T-cell (primary cell): ENCODE results near the gene FAM83E. TPM values are rescaled to one million over a fixed set of nuclear protein-coding genes. Genes with fewer than 3 reads are reported as not detected.
"Not testable (repeated sequence)": the region's sequence is repeated elsewhere in the genome, so short reads cannot be mapped to it uniquely, and the experiment has no call there.

ENCODE experiments used
- ATAC-seq, 4 experiments: fragments of 200-7000 bp in 3 of 4; fragments of 150-1000 bp in 1 of 4; cut with Tn5 transposase; replicated peaks in 1 of 4; 1 replicate in 3 of 4; 2 replicates in 1 of 4; pipeline ENCODE4 v1.10.0; 2021; ENCODE audit warnings: moderate library complexity in 3 of 4, mild to moderate bottlenecking in 2 of 4, moderate number of reproducible peaks in 1 of 4
- CTCF ChIA-PET, 2 donors: fragments of 300-600 bp; sonication (Branson Sonifier 250); formaldehyde crosslinking; loops; one replicate each; lab custom pipeline; 2022; ENCODE audit warnings: antibody characterized with exemption in 2 of 2; lab: Charles Lee
- POLR2A ChIA-PET, 2 donors: fragments of 300-600 bp; sonication (Branson Sonifier 250); formaldehyde crosslinking; loops; one replicate each; lab custom pipeline; 2022; ENCODE audit warnings: antibody characterized with exemption in 2 of 2; lab: Charles Lee
- DNase-seq, 35 experiments: peaks; one replicate each; pipeline versions ENCODE4 v3.0.0 to v3.0.0-alpha.2; 2013 to 2023
- H3K27ac ChIP-seq: one replicate; pipeline ENCODE4 v1.5.1; 2013; ENCODE audit warnings: low read length
- H3K27me3 ChIP-seq, 2 experiments: replicated peaks in 1 of 2; 1 replicate in 1 of 2; 2 replicates in 1 of 2; pipeline versions ENCODE4 v1.6.1 to v1.7.0; 2013; ENCODE audit warnings: low read length in 1 of 2, mixed read lengths in 1 of 2; ENCODE audit not compliant: control insufficient read depth in 2 of 2, insufficient read depth in 2 of 2; ENCODE audit errors: extremely low read depth in 1 of 2
- H3K36me3 ChIP-seq, 2 donors: 1 replicate in 1 of 2; 2 replicates in 1 of 2; pipeline versions ENCODE4 v1.6.1 to v1.7.0; 2013; ENCODE audit warnings: low read length in 1 of 2; ENCODE audit not compliant: control insufficient read depth in 2 of 2, insufficient read depth in 1 of 2; ENCODE audit errors: extremely low read depth in 1 of 2
- H3K4me1 ChIP-seq, 2 experiments: 1 replicate in 1 of 2; 2 replicates in 1 of 2; pipeline versions ENCODE4 v1.6.1 to v1.7.0; 2013; ENCODE audit warnings: low read length in 2 of 2, mixed read lengths in 1 of 2; ENCODE audit not compliant: insufficient read depth in 2 of 2, control insufficient read depth in 1 of 2; ENCODE audit errors: extremely low read depth in 1 of 2
- H3K4me3 ChIP-seq, 2 donors: 1 replicate in 1 of 2; 2 replicates in 1 of 2; pipeline versions ENCODE4 v1.5.1 to v1.7.0; 2013; ENCODE audit warnings: mild to moderate bottlenecking in 2 of 2, low read length in 1 of 2, moderate library complexity in 1 of 2; ENCODE audit not compliant: control insufficient read depth in 1 of 2; ENCODE audit errors: extremely low read depth in 1 of 2
- H3K9me3 ChIP-seq: 2 replicates; pipeline ENCODE4 v1.7.0; 2013
- H3K27ac Mint-ChIP-seq, 2 donors: one replicate each; pipeline ENCODE4 v1.8.0; 2020 to 2021; ENCODE audit warnings: mild to moderate bottlenecking in 2 of 2, mixed read lengths in 2 of 2
- H3K27me3 Mint-ChIP-seq, 2 donors: one replicate each; pipeline ENCODE4 v1.8.0; 2021 to 2022; ENCODE audit warnings: mixed read lengths in 2 of 2
- H3K36me3 Mint-ChIP-seq: one replicate; pipeline ENCODE4 v1.8.0; 2021; ENCODE audit warnings: mixed read lengths
- H3K4me1 Mint-ChIP-seq, 3 donors: one replicate each; pipeline ENCODE4 v1.8.0; 2020 to 2022; ENCODE audit warnings: mixed read lengths in 3 of 3, mild to moderate bottlenecking in 1 of 3
- H3K4me3 Mint-ChIP-seq, 3 donors: one replicate each; pipeline ENCODE4 v1.8.0; 2020 to 2022; ENCODE audit warnings: mild to moderate bottlenecking in 3 of 3, mixed read lengths in 3 of 3, moderate library complexity in 3 of 3
- H3K9me3 Mint-ChIP-seq, 3 donors: one replicate each; pipeline ENCODE4 v1.8.0; 2020 to 2022; ENCODE audit warnings: mixed read lengths in 3 of 3
- WGBS: methylation state at CpG from one replicate; pipeline ENCODE4 v1.1.5; 2013; ENCODE audit warnings: missing lambda C conversion rate; ENCODE audit not compliant: insufficient coverage; 5-methylcytosine and 5-hydroxymethylcytosine counted together
- total RNA-seq, 35 experiments: library from RNA in 6 of 35; stranded (reverse) in 6 of 35; fragments of 120-200 nt in 1 of 35; gene quantifications; one replicate each; pipeline versions ENCODE4 v1.2.1 to v1.2.4 and lab custom pipeline; 2013 to 2026

The FAM83E gene
- total RNA-seq, 5 donors from 2014 or later (not counting 1 experiment from before 2014, with no cell fraction given): 2.3 to 3.0 (median 2.7) TPM; not detected in 1

DNA sequence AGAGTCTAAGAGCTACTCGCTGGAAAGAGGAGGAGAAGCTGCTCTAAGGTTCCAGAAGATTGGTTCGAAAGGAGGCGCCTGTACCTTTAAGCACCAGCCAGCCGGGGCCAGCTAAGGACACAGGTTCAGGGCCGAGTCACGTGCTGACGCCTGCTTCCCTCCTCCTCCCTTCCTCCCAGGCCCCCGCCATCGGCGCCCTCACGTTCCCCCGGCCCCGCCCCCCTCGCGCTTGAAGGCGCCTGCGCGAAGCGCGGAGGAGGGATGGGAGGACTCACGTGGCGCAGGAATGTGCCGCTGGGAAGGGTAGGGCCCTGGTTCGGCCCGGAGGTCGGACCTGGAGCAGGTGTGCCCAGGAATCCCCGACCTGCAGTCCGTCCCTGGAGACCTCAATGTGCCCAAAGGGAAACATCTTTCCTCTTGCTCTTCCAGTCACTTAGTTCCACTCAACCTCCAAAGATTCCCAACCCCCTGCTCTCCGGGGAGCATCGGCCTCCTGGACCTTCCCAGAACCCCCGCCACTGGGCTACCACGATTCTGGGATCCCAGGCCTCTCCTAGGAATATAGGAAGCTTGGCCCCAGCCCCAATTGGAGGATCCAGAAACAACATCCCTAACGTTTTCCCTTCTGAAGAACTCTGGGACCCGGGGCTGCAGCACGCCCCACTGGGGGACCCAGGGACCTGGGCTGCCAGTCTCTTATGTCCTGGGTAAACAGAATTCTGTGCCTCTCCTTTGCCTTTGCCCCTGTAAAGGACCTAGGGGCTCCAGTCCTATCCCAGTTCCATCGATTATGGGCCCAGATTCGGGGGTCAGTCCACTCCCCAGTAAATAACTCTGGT is 19.8 kb upstream of the FAM83E start:
- Mint-ChIP-seq H3K36me3 (peaks cover 12% of the 10 kb centered on the region), H3K27me3 (no peaks in the 10 kb centered on the region), H3K4me1 (peaks cover 54 to 58% (median 54%) of the 10 kb centered on the region in 3 donors), H3K4me3 (peak overlapping the region; percentile 78 to 99 (median 80)), H3K9me3 (no peaks in the 10 kb centered on the region), H3K27ac (peak overlapping the region; percentile 93 to 95)
- peaks cover 21 to 73% of the 10 kb centered on the region in 2 experiments for H3K4me1 ChIP-seq
- peak overlapping the region; percentile 57 to 65 for H3K4me3 ChIP-seq
- peak overlapping the region; percentile 85 for H3K27ac ChIP-seq
- ATAC-seq: peak; percentile 18 to 21 (median 20)
- ChIA-PET CTCF (interaction anchor here in 1 of 2 donors (0.6 to 1.1 kb wide), 2 partner anchors 15 to 26 kb away, joined by 3 read pairs; partner anchors contain the start of gene SPHK2), POLR2A (interaction anchor here in 1 of 2 donors (0.5 to 0.6 kb wide), 2 partner anchors 311 to 358 kb away, joined by 3 read pairs; partner anchors contain the start of gene GYS1)
- peak; percentile 79 to 94 (median 86) for DNase-seq
- H3K27me3 ChIP-seq: peaks cover 0 to 4% of the 10 kb centered on the region in 2 experiments
- no peaks in the 10 kb centered on the region for H3K9me3 ChIP-seq
- WGBS: 13% methylated on average over 17 of the region's 37 CpGs
- H3K36me3 ChIP-seq: peaks cover 15 to 38% of the 10 kb centered on the region in 2 donors

DNA sequence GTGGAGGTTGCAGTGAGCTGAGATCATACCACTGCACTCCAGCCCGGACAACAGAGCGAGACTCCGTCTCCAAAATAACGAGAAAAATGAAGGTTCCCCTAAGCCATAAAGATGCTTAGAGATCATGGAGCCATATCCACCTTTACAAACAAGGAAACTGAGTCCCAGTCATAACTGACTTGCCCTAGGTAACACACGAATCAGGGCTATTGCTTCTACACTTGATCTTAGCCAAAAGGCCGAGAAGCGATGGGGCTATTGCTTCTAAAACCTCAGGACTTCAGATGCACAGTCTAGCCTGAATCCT is 19.1 kb upstream of the FAM83E start:
- H3K4me3 Mint-ChIP-seq: peak overlapping the region; percentile 78 to 99 (median 80)
- peak overlapping the region; percentile 85 for H3K27ac ChIP-seq
- H3K36me3 Mint-ChIP-seq: peaks cover 13% of the 10 kb centered on the region
- H3K9me3 ChIP-seq: no peaks in the 10 kb centered on the region
- no peaks in the 10 kb centered on the region for H3K9me3 Mint-ChIP-seq
- ChIA-PET POLR2A (interaction anchor here in 1 of 2 donors (0.6 kb wide), 1 partner anchor 359 kb away, joined by 3 read pairs; the partner anchor contains the start of gene GYS1), CTCF (interaction anchor here in 1 of 2 donors (1.1 kb wide), 1 partner anchor 25 kb away, joined by 3 read pairs; no protein-coding TSS in a partner anchor)
- 64% methylated on average over 6 of the region's 7 CpGs for WGBS
- peaks cover 50 to 53% (median 51%) of the 10 kb centered on the region in 3 donors for H3K4me1 Mint-ChIP-seq
- H3K27me3 ChIP-seq: peaks cover 0 to 2% of the 10 kb centered on the region in 2 experiments
- no peak for ATAC-seq
- H3K27me3 Mint-ChIP-seq: no peaks in the 10 kb centered on the region
- H3K4me3 ChIP-seq: peak overlapping the region; percentile 45 to 57
- H3K27ac Mint-ChIP-seq: peak overlapping the region; percentile 93 to 95
- peaks cover 21 to 45% of the 10 kb centered on the region in 2 donors for H3K36me3 ChIP-seq
- peaks cover 21 to 67% of the 10 kb centered on the region in 2 experiments for H3K4me1 ChIP-seq
- DNase-seq: no peak

DNA sequence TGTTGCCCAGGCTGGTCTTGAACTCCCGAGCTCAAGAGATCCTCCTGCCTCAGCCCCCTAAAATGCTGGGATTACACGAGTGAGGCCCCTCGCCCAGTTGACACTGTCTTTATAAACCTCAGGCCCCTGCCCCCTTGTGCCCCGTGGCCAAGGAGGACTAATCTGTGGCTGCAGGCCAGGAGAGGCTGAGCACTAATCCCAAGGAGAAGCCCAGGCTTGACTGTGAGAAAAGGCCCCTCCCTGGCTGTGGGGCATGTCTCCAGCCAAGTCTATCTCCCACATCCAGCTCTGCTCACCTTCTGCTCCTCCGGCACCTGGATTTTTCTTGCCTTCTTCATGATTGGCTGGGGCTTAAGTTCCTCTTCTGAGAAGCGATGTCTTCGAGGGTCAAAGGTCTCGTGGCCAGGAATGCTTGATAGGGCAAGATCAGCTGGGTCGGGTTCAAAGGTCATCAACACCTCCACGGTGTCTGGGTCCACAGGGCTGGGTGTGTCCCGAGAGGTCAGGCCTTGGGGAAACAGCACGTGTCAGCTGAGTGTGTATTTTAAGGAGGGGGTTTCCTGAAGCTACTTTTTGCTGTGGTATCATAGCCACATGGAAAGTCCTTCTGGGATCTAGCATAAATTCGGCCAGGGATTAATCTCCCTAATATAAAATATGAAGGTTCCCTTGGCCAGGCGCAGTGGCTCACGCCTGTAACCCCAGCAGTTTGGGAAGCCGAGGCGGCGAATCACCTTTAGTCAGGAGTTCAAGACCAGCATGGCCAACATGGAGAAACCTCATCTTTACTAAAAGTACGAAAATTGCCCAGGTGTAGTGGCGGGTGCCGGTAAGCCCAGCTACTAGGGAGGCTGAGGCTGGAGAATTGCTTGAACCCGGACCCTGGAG is 18.5 kb upstream of the FAM83E start:
- peak overlapping the region; percentile 93 to 95 for H3K27ac Mint-ChIP-seq
- H3K36me3 Mint-ChIP-seq: peaks cover 13% of the 10 kb centered on the region
- H3K4me3 Mint-ChIP-seq: peak overlapping the region in 2 of 3 donors; percentile 80 to 99
- H3K4me3 ChIP-seq: peak overlapping the region; percentile 45 to 57
- ChIA-PET CTCF (interaction anchor here in 1 of 2 donors (0.6 to 1.1 kb wide), 3 partner anchors 8 to 29 kb away, joined by 3 to 5 read pairs (median 5); no protein-coding TSS in a partner anchor), POLR2A (interaction anchor here (0.5 to 0.6 kb wide), 3 partner anchors 17 to 360 kb away, joined by 3 to 7 read pairs (median 3); partner anchors contain the start of genes FGF21 (in 1 of the 2) and GYS1 (in 1 of the 2))
- 85% methylated on average over 8 of the region's 22 CpGs for WGBS
- peak overlapping the region; percentile 85 for H3K27ac ChIP-seq
- peaks cover 19 to 61% of the 10 kb centered on the region in 2 experiments for H3K4me1 ChIP-seq
- H3K9me3 ChIP-seq: no peaks in the 10 kb centered on the region
- H3K36me3 ChIP-seq: peaks cover 26 to 45% of the 10 kb centered on the region in 2 donors
- peaks cover 44 to 51% (median 45%) of the 10 kb centered on the region in 3 donors for H3K4me1 Mint-ChIP-seq
- DNase-seq: no peak
- H3K27me3 Mint-ChIP-seq: no peaks in the 10 kb centered on the region
- no peaks in the 10 kb centered on the region for H3K27me3 ChIP-seq
- ATAC-seq: no peak
- H3K9me3 Mint-ChIP-seq: no peaks in the 10 kb centered on the region

DNA sequence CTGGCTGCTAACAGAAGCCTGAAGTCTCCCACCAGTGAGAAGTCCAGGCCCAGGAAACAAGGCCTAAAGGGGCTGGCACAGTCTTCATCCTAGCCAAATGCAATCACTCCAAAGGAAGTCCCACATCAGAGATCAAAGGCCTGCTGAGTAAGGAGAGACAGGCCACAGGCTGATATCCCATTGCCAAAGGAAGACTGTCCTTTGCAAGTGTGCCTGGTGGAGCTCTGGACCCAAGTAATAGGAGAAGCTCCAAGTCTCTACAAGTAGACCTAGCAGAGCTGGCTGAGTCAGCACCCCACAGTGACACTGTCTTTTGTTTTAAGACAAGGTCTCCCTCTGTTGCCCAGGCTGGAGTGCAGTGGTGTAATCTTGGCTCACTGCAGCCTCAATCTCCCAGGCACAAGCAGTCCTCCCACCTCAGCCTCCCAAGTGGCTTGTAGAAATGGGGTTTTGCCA is 17.8 kb upstream of the FAM83E start:
- ATAC-seq: no peak
- H3K4me1 Mint-ChIP-seq: peaks cover 37 to 48% (median 40%) of the 10 kb centered on the region in 3 donors
- H3K4me1 ChIP-seq: peaks cover 18 to 59% of the 10 kb centered on the region in 2 experiments

DNA sequence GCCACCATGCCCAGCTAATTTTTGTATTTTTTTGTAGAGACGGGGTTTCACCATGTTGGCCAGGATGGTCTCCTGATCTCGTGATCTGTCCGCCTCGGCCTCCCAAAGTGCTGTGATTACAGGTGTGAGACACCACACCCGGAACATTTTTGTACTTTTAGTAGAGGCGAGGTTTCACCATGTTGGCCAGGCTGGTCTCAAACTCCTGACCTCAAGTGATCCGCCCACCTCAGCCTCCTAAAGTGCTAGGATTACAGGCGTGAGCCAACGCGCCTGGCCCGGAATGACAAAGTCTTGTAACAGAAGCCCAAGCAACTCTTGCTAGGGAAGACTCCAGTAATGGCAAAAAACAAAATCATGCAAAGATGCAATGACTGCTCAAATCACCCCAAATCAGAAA is 17.4 kb upstream of the FAM83E start:
- H3K27ac ChIP-seq, H3K27me3 Mint-ChIP-seq, H3K27me3 ChIP-seq, DNase-seq, ATAC-seq, H3K4me3 ChIP-seq, POLR2A ChIA-PET, H3K9me3 ChIP-seq, H3K9me3 Mint-ChIP-seq: not testable (repeated sequence)
- H3K4me1 Mint-ChIP-seq: peaks cover 36 to 48% (median 42%) of the 10 kb centered on the region in 3 donors
- H3K27ac Mint-ChIP-seq: peak overlapping the region; percentile 72 to 95
- peaks cover 13% of the 10 kb centered on the region for H3K36me3 Mint-ChIP-seq
- peaks cover 18 to 63% of the 10 kb centered on the region in 2 experiments for H3K4me1 ChIP-seq
- CTCF ChIA-PET: interaction anchor here in 1 of 2 donors (0.6 to 0.9 kb wide), 2 partner anchors 9 to 361 kb away, joined by 5 read pairs; partner anchors contain the start of gene RUVBL2
- H3K36me3 ChIP-seq: peaks cover 26 to 45% of the 10 kb centered on the region in 2 donors
- H3K4me3 Mint-ChIP-seq: peak overlapping the region in 2 of 3 donors; percentile 24 to 42
- 90% methylated on average over 11 of the region's 11 CpGs for WGBS

More for the DNA sequence above, 17.8 kb upstream of the FAM83E start:
- Mint-ChIP-seq H3K4me3 (peak overlapping the region in 2 of 3 donors; percentile 24 to 42), H3K27ac (peak overlapping the region; percentile 72 to 95), H3K36me3 (peaks cover 13% of the 10 kb centered on the region), H3K9me3 (no peaks in the 10 kb centered on the region), H3K27me3 (no peaks in the 10 kb centered on the region)
- ChIA-PET CTCF (interaction anchor here in 1 of 2 donors (0.6 to 0.9 kb wide), 2 partner anchors 9 to 28 kb away, joined by 5 read pairs; no protein-coding TSS in a partner anchor), POLR2A (no interaction called here)
- H3K27me3 ChIP-seq: no peaks in the 10 kb centered on the region
- H3K36me3 ChIP-seq: peaks cover 26 to 45% of the 10 kb centered on the region in 2 donors
- no peak for DNase-seq
- H3K27ac ChIP-seq: no peak overlapping the region
- H3K4me3 ChIP-seq: no peak overlapping the region
- H3K9me3 ChIP-seq: no peaks in the 10 kb centered on the region
